H1 (cell line): ENCODE data around the gene MYBPC1. TPM values are rescaled to one million over a fixed set of nuclear protein-coding genes. Genes with fewer than 3 reads are reported as not detected.

Source experiments
- CTCF ChIA-PET: fragments of 300-600 bp; sonication (Branson Sonifier 250); formaldehyde crosslinking; loops from one replicate; lab custom pipeline; 2021; ENCODE audit not compliant: partially characterized antibody; lab: Charles Lee
- POLR2A ChIA-PET: fragments of 300-600 bp; sonication (Branson Sonifier 250); formaldehyde crosslinking; loops from one replicate; lab custom pipeline; 2021; ENCODE audit warnings: inconsistent platforms; ENCODE audit not compliant: partially characterized antibody; lab: Charles Lee
- DNase-seq, 2 experiments: peaks; one replicate each; pipeline versions ENCODE4 v3.0.0 to v3.0.0-alpha.2; 2010 to 2022; ENCODE audit warnings: low spot score in 2 of 2, low read depth in 1 of 2, mixed read lengths in 1 of 2
- FAIRE-seq: peaks from 2 replicates; lab custom pipeline; 2011; peaks lifted over from hg19 to GRCh38; lab: Jason Lieb, UNC
- H2AFZ ChIP-seq: 2 replicates; pipeline ENCODE4 v1.8.1; 2012; ENCODE audit warnings: low read length, inconsistent platforms
- H2AK5ac ChIP-seq: 2 replicates; pipeline ENCODE4 v1.6.1; 2013; ENCODE audit warnings: low read depth, low read length
- H2BK120ac ChIP-seq: replicated peaks from 2 replicates; pipeline ENCODE3; 2013; ENCODE audit warnings: low read depth, low read length, inconsistent platforms
- H2BK12ac ChIP-seq: 2 replicates; pipeline ENCODE4 v1.6.1; 2013; ENCODE audit warnings: low read depth, low read length
- H2BK15ac ChIP-seq: 2 replicates; pipeline ENCODE4 v1.6.1; 2013; ENCODE audit warnings: low read length
- H2BK20ac ChIP-seq: 2 replicates; pipeline ENCODE4 v1.6.1; 2013; ENCODE audit warnings: low read length
- H2BK5ac ChIP-seq: 2 replicates; pipeline ENCODE4 v1.6.1; 2013; ENCODE audit warnings: low read depth, low read length
- H3K14ac ChIP-seq: 2 replicates; pipeline ENCODE4 v1.6.1; 2013; ENCODE audit warnings: inconsistent platforms; ENCODE audit not compliant: insufficient read length
- H3K18ac ChIP-seq: 2 replicates; pipeline ENCODE4 v1.6.1; 2013; ENCODE audit warnings: low read length; ENCODE audit errors: extremely low read depth
- H3K23ac ChIP-seq: 2 replicates; pipeline ENCODE4 v1.6.1; 2013; ENCODE audit warnings: inconsistent platforms; ENCODE audit not compliant: insufficient read length
- H3K23me2 ChIP-seq: 2 replicates; pipeline ENCODE4 v1.6.1; 2013; ENCODE audit warnings: low read depth, low read length
- H3K27ac ChIP-seq: 2 replicates; pipeline ENCODE4 v1.6.1; 2011; ENCODE audit warnings: low read depth, low read length, inconsistent platforms
- H3K27me3 ChIP-seq, 4 experiments: replicated peaks in 1 of 4; 1 replicate in 1 of 4; 2 replicates in 3 of 4; pipeline versions ENCODE4 v1.6.1 to v1.8.1; 2011 to 2013; ENCODE audit warnings: low read length in 3 of 4, mild to moderate bottlenecking in 3 of 4, inconsistent platforms in 2 of 4, mixed read lengths in 2 of 4, moderate library complexity in 1 of 4; ENCODE audit not compliant: control insufficient read depth in 3 of 4, insufficient read depth in 3 of 4; ENCODE audit errors: extremely low read depth in 1 of 4
- H3K36me3 ChIP-seq, 4 experiments: 2 replicates each; pipeline versions ENCODE4 v1.6.1 to v1.8.1; 2011 to 2013; ENCODE audit warnings: mild to moderate bottlenecking in 4 of 4, low read length in 3 of 4, moderate library complexity in 2 of 4, control low read depth in 1 of 4, inconsistent platforms in 1 of 4; ENCODE audit not compliant: insufficient read depth in 4 of 4, control insufficient read depth in 2 of 4
- H3K4ac ChIP-seq: replicated peaks from 2 replicates; pipeline ENCODE3; 2013; ENCODE audit warnings: low read length, low read depth, mixed read lengths, inconsistent platforms; ENCODE audit not compliant: insufficient read length
- H3K4me1 ChIP-seq, 4 experiments: replicated peaks in 1 of 4; 1 replicate in 1 of 4; 2 replicates in 3 of 4; pipeline versions ENCODE4 v1.6.1 to v1.8.1; 2011 to 2013; ENCODE audit warnings: low read length in 3 of 4, inconsistent platforms in 2 of 4, mixed read lengths in 1 of 4; ENCODE audit not compliant: insufficient read depth in 4 of 4, control insufficient read depth in 3 of 4
- H3K4me2 ChIP-seq, 2 experiments: 2 replicates each; pipeline versions ENCODE4 v1.6.1 to v1.8.1; 2011 to 2013; ENCODE audit warnings: low read depth in 2 of 2, low read length in 2 of 2, control low read depth in 1 of 2, inconsistent platforms in 1 of 2, mild to moderate bottlenecking in 1 of 2; ENCODE audit not compliant: insufficient read depth in 1 of 2
- H3K4me3 ChIP-seq, 4 experiments: fragments of 200-600, 300-600 bp in 1 of 4; sonication (generic), shearing (Covaris generic), sonication (Bioruptor Twin) in 1 of 4; 2 replicates each; pipeline versions ENCODE4 v1.5.1 to v1.8.1; 2011 to 2016; ENCODE audit warnings: low read length in 4 of 4, low read depth in 3 of 4, control low read depth in 2 of 4, inconsistent platforms in 2 of 4, mild to moderate bottlenecking in 2 of 4, mixed read lengths in 1 of 4, moderate library complexity in 1 of 4; ENCODE audit not compliant: insufficient read depth in 2 of 4; ENCODE audit errors: extremely low read depth in 1 of 4
- H3K56ac ChIP-seq: replicated peaks from 2 replicates; pipeline ENCODE3; 2013; ENCODE audit warnings: low read depth, mild to moderate bottlenecking, mixed read lengths, low read length, inconsistent platforms; ENCODE audit not compliant: insufficient read length
- H3K79me1 ChIP-seq: 2 replicates; pipeline ENCODE4 v1.6.1; 2013; ENCODE audit warnings: low read depth, low read length, control low read depth
- H3K79me2 ChIP-seq, 2 experiments: 2 replicates each; pipeline versions ENCODE4 v1.6.1 to v1.8.1; 2012 to 2013; ENCODE audit warnings: low read length in 2 of 2, mild to moderate bottlenecking in 2 of 2, inconsistent platforms in 1 of 2; ENCODE audit not compliant: insufficient read depth in 2 of 2, control insufficient read depth in 1 of 2
- H3K9ac ChIP-seq, 4 experiments: replicated peaks in 1 of 4; 1 replicate in 1 of 4; 2 replicates in 3 of 4; pipeline versions ENCODE4 v1.6.1 to v1.8.1; 2011 to 2013; ENCODE audit warnings: low read depth in 3 of 4, low read length in 3 of 4, control low read depth in 2 of 4, mild to moderate bottlenecking in 2 of 4, moderate library complexity in 2 of 4, inconsistent platforms in 1 of 4; ENCODE audit errors: extremely low read depth in 1 of 4
- H3K9me3 ChIP-seq, 2 experiments: 2 replicates each; pipeline versions ENCODE4 v1.6.1 to v1.8.1; 2012 to 2013; ENCODE audit warnings: mild to moderate bottlenecking in 2 of 2, moderate library complexity in 2 of 2, control low read depth in 1 of 2, inconsistent platforms in 1 of 2, low read depth in 1 of 2, low read length in 1 of 2, mixed read lengths in 1 of 2; ENCODE audit not compliant: insufficient read depth in 2 of 2
- H4K20me1 ChIP-seq, 2 experiments: replicated peaks in 1 of 2; 2 replicates each; pipeline versions ENCODE3 to v1.8.1; 2011 to 2013; ENCODE audit warnings: inconsistent platforms in 2 of 2, low read length in 2 of 2, mild to moderate bottlenecking in 1 of 2; ENCODE audit not compliant: insufficient read depth in 2 of 2, control insufficient read depth in 1 of 2
- H4K5ac ChIP-seq: 2 replicates; pipeline ENCODE4 v1.6.1; 2013; ENCODE audit warnings: low read length, low read depth, mixed read lengths, inconsistent platforms; ENCODE audit not compliant: insufficient read length
- H4K8ac ChIP-seq: 2 replicates; pipeline ENCODE4 v1.8.0; 2013; ENCODE audit warnings: mild to moderate bottlenecking, moderate library complexity, low read length, inconsistent platforms; ENCODE audit not compliant: insufficient read depth; ENCODE audit errors: extremely low read depth
- H4K91ac ChIP-seq: replicated peaks from 2 replicates; pipeline ENCODE3; 2013; ENCODE audit warnings: low read length, mixed read lengths, inconsistent platforms; ENCODE audit not compliant: insufficient read length
- ASH2L ChIP-seq: fragments of 200-600, 300-600 bp; sonication (generic); IDR thresholded peaks from one replicate; pipeline ENCODE4 v1.7.1; 2017; ENCODE audit warnings: low read length
- CHD1 ChIP-seq: IDR thresholded peaks from 2 replicates; pipeline ENCODE4 v1.6.1; 2012; ENCODE audit warnings: low read depth, low read length, improper control_type of control experiment
- GABPA ChIP-seq: IDR thresholded peaks from 2 replicates; pipeline ENCODE4 v1.6.1; 2011; ENCODE audit warnings: mild to moderate bottlenecking, low read length, moderate library complexity, borderline replicate concordance; ENCODE audit not compliant: insufficient read depth
- KDM4A ChIP-seq: IDR thresholded peaks from one replicate; pipeline ENCODE4 v1.7.1; 2012; ENCODE audit warnings: low read depth, mild to moderate bottlenecking, moderate library complexity, low read length, inconsistent platforms; ENCODE audit not compliant: severe bottlenecking
- KDM5A ChIP-seq: fragments of 200-600 bp; IDR thresholded peaks from 2 replicates; pipeline ENCODE4 v1.7.1; 2012; ENCODE audit warnings: mild to moderate bottlenecking, low read length, inconsistent platforms, mixed read lengths
- SAP30 ChIP-seq: fragments of 300-600 bp; sonication (generic); IDR thresholded peaks from 2 replicates; pipeline ENCODE4 v1.7.1; 2012; ENCODE audit warnings: low read length, moderate library complexity, mild to moderate bottlenecking, inconsistent platforms; ENCODE audit not compliant: insufficient read depth, insufficient replicate concordance
- SIX5 ChIP-seq: IDR thresholded peaks from 2 replicates; pipeline ENCODE4 v1.6.1; 2011; ENCODE audit warnings: mild to moderate bottlenecking, low read depth, low read length
- SP2 ChIP-seq: IDR thresholded peaks from 2 replicates; pipeline ENCODE4 v1.6.1; 2012; ENCODE audit warnings: mild to moderate bottlenecking, low read length, inconsistent platforms
- SP4 ChIP-seq: IDR thresholded peaks from 2 replicates; pipeline ENCODE4 v1.6.1; 2012; ENCODE audit warnings: low read length, inconsistent platforms
- USF2 ChIP-seq: IDR thresholded peaks from 2 replicates; pipeline ENCODE4 v1.6.1; 2011; ENCODE audit warnings: low read length, improper control_type of control experiment
- WGBS, 2 experiments: shearing (Covaris generic) in 1 of 2; methylation state at CpG; one replicate each; pipeline versions ENCODE4 v1.1.6 to v1.1.7; 2013 to 2015; ENCODE audit warnings: low lambda C conversion rate in 2 of 2, mixed read lengths in 2 of 2, inconsistent platforms in 1 of 2, low coverage in 1 of 2, missing lambda C conversion rate in 1 of 2; ENCODE audit not compliant: insufficient replicate concordance in 2 of 2, insufficient coverage in 1 of 2, insufficient read length in 1 of 2; ENCODE audit errors: extremely low coverage in 1 of 2, missing lambda C conversion rate in 1 of 2; 5-methylcytosine and 5-hydroxymethylcytosine counted together
- polyA plus RNA-seq, 7 experiments: library from polyadenylated mRNA; depleted of rRNA in 3 of 7; stranded (reverse) in 5 of 7; unstranded in 2 of 7; fragments of >200 nt in 5 of 7; fragments of 200-250 nt in 2 of 7; gene quantifications; 1 replicate in 5 of 7; 2 replicates in 1 of 7; 4 replicates in 1 of 7; pipeline versions ENCODE4 v1.2.1 to v1.2.3, GENCODE V29; 2011 to 2013; ENCODE audit warnings: missing spikeins in 2 of 7, mixed read lengths in 2 of 7
- total RNA-seq: library from RNA; stranded (reverse); fragmentation: NEBNext Ultra II Directional; extraction: Animal tissue kit (Norgen Biotek cat#: 25700); gene quantifications from 2 replicates; pipeline ENCODE4 v1.2.1, GENCODE V29; 2021

The MYBPC1 gene
- total and polyA plus RNA-seq, 2 of the 8 experiments (the other 6 are each of a cell fraction or from before 2014, with no cell fraction given), result not detected

- no peak overlapping the region for H3K14ac ChIP-seq
- H2BK12ac ChIP-seq, result no peak overlapping the region
- H3K4me3 ChIP-seq, result no peak overlapping the region
- no peak overlapping the region for H2AFZ ChIP-seq
- no peak overlapping the region for H3K9ac ChIP-seq
- no peaks in the 10 kb centered on the region; a peak in 1 of 8 replicates for H3K36me3 ChIP-seq
- no peaks in the 10 kb centered on the region for H3K79me2 ChIP-seq
- no peak overlapping the region for H2BK5ac ChIP-seq
- ChIA-PET CTCF (no interaction called here), POLR2A (no interaction called here)
- no peaks in the 10 kb centered on the region for H3K23me2 ChIP-seq
- no peak overlapping the region for H2BK20ac ChIP-seq
- H2BK15ac ChIP-seq, result no peak overlapping the region
- H2AK5ac ChIP-seq, result no peak overlapping the region
- no peak overlapping the region for H3K4me2 ChIP-seq
- no peak for DNase-seq
- H3K27me3 ChIP-seq, result peaks cover 0 to 2% (median under 1%) of the 10 kb centered on the region in 4 experiments; a peak in 3 of 7 replicates
- no peak overlapping the region for H3K56ac ChIP-seq
- H3K23ac ChIP-seq, result no peak overlapping the region
- H3K18ac ChIP-seq, result no peak overlapping the region
- no peak for FAIRE-seq
- no peak overlapping the region for H4K8ac ChIP-seq
- no peak overlapping the region for H4K91ac ChIP-seq
- no peaks in the 10 kb centered on the region for H4K20me1 ChIP-seq
- WGBS, 2 experiments, result 88% methylated on average over 2 of the region's 2 CpGs; no CpG with 5 or more reads in 1 of the 2 experiments
- no peaks in the 10 kb centered on the region for H3K4me1 ChIP-seq
- no peak overlapping the region for H2BK120ac ChIP-seq
- no peaks in the 10 kb centered on the region for H3K9me3 ChIP-seq
- no peak overlapping the region for H3K27ac ChIP-seq
- no peak for TF ChIP-seq KDM4A
- TF ChIP-seq SP2, result no peak
- no peak for TF ChIP-seq GABPA
- TF ChIP-seq CHD1, result no peak
- no peak for TF ChIP-seq SAP30
- no peak for TF ChIP-seq KDM5A
- TF ChIP-seq USF2, result no peak
- TF ChIP-seq SP4, result no peak
- TF ChIP-seq SIX5, result no peak
- no peak for TF ChIP-seq ASH2L
- H4K5ac ChIP-seq, result no peak overlapping the region
- H3K79me1 ChIP-seq, result no peaks in the 10 kb centered on the region
- H3K4ac ChIP-seq, result no peak overlapping the region
Measured at GRCh38 chr12:101647711-101648110, 52.9 kb downstream of the MYBPC1 start.
